GM19035 (cell line): ENCODE data around the gene HOXA9.

ENCODE experiments used
- ATAC-seq: cut with Tn5 transposase; IDR thresholded peaks from one replicate; pipeline ENCODE4 v1.9.1; 2021; ENCODE audit not compliant: unreplicated experiment

The HOXA9 gene

DNA sequence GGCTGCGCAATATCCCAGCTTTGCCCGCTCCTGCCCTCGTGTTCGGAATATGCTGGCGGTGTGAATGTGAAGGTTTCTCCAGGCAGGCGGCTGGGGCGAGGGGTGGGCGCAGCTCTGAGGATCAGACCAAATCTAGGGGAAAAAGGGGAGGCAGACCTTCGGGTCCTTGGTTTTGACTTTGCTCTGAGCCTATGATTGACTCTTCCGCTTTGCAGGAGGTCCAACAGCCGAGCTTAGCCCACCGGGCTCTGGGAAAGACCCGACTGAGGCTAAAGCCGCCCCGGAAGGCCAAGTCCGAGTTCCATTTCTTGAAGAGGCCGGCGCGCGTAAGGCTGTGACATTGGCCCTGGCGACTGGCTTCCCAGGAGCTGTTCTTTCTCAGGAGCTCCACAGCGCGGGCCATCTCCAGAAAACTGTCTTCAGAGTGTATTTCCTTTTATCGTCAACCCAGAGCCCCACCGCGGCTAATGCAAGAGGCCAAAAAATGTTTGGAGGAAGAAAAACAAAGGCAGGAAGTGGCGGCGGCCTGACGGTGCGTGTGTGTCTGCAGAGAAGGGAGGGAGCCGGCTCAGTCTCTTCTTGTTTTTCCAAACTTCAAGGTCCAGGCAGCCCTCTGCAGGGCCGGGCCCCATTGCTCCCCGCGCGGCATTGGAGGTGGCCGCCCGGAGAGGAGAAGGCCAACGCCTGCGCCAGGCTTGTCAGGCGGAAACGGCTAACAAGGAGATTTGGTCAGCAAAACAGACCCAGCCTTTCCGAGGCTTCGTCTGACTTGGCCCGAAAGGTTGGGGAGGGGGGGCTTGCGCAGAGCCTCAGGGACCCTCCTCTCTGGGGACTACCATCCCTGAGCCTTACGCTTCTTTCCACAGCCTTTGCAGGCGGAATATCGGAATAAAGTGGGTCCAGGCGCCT is 23.3 kb upstream of the HOXA9 start:
- ATAC-seq, result no peak

DNA sequence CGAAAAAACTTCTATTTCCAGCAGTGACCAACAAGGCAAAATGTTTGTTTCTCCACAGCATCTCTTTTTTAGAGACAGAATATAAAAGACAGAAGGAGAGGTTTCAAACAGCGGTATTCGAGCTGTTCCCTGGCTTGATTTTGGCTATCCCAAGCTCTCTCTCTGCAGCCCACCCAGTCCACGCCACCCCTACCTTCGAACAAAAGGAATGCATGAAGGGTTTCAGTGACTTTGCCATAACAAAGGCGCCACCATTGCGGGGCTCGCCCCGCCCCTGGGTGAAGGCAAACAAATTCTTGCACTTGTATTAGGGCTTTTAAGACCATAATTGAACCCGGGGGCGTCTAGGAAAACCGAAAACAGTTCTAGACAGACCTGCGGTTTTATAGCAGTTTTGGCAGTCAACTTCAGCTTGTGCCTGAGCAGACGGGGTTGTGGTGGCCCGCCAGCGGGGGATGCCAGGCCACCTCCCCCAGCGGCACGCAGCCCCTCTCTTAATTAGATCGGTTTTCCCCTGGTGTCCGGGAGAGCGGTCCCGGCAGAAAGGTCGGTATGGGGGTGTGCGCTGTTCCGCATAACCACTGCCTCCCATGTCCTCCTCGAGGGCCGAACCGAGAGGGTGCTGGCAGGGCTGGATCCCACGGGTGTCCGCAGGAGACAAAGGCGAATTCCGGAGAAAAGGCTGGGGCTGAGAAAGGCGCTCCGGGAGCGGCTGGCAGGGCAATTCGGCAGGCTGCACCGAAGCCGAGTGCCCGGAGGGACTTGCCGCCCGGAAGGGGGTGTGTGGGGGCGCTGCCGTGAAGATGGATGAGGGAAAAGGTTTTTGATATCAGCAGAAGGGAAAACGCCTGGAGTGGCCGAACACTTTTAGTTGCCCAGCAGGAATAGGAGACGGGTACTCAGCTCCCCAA is 22.4 kb upstream of the HOXA9 start:
- no peak for ATAC-seq

- no peak for ATAC-seq
Measured at GRCh38 chr7:27186668-27187474, 21.5 kb upstream of the HOXA9 start.

DNA sequence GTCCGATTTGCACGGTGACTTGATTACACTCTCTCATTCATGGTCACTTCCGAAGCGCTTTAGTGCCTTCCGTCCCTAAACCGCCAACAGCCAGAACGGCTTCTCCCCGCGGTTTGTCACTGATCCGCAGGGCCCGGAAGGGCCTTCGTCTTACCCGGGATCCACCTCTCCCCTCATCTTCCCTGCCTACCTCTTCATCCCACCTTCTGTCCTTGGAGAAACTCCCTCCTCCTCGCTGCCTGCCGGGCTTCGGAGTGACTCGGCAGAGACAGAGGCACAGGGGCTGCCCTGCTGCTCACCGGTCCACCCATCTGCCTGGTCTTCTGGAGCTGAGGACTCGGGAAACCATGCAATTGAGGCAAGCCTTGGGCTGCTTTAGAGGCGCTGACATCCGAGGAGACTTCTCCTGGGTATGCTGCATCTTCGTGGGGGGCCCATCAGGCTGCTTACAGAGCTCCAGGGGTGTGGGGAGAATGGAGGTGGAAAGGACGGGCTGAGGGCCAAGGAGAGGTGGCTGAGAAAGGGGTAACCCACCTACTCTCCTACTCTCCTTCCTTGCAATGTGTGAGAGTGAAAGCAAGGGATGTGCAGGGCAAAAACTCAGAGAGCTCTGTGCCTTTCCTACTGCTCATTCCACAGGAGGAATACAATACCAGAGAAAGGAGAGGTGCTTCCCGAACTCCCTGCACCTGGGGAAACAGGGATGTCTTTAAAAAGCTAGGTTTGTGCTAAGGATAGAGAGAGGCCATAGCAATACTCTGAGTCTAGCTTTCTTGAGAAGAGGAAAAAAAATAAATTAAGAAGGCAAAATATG is 20.7 kb upstream of the HOXA9 start:
- ATAC-seq, result no peak

GRCh38 chr7:27185013-27185853 is 19.9 kb upstream of the HOXA9 start, which contains the start of gene HOXA11:
Gene HOXA11, minus strand, starts transcription at chr7:27185232. Its CDS starts 88 bp downstream, at chr7:27185144.
- ATAC-seq, result no peak

- ATAC-seq, result no peak
Measured at GRCh38 chr7:27184337-27185012, 19.1 kb upstream of the HOXA9 start.

- no peak for ATAC-seq
Measured at GRCh38 chr7:27183682-27184336, 18.5 kb upstream of the HOXA9 start.

DNA sequence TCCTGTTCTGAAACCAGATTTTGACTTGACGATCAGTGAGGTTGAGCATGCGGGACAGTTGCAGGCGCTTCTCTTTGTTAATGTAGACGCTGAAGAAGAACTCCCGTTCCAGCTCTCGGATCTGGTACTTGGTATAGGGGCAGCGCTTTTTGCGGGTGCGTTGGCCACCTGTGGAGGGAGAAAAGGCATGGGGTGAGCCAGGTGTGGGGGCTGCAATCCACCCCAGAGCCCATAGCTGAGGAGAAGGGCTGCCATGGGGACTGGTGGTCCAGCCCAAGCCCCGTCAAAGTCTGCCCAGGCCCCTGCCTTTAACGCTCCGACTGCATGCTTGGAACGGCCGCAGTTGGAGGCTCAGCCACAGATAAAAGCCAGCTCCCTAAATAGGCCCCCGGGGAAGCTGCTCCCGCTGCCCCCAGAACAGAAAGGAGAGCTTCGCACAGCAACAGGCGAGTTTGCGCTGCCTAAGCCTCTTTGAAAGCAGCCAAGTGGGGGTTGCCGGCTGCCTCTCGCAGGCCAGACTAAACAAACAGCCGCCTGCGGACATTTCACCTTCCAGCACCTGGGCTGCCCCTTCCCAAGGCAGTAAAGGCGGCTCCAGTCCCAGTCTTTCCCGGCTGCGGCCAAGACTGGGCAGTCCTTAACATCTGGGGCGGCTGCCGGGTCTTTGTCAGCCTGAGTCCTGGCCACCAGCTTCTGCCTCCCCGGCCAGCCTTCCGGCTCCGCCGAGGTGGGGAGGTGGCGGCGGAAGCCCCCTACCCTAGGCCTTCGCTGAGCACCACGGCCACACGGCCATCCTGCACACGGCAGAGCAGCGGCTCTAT is 17.7 kb upstream of the HOXA9 start:
- ATAC-seq, result no peak

GRCh38 chr7:27182285-27182841 is 17.0 kb upstream of the HOXA9 start:
- ATAC-seq, result no peak

- ATAC-seq, result no peak
Measured at GRCh38 chr7:27181795-27182275, 16.5 kb upstream of the HOXA9 start.

DNA sequence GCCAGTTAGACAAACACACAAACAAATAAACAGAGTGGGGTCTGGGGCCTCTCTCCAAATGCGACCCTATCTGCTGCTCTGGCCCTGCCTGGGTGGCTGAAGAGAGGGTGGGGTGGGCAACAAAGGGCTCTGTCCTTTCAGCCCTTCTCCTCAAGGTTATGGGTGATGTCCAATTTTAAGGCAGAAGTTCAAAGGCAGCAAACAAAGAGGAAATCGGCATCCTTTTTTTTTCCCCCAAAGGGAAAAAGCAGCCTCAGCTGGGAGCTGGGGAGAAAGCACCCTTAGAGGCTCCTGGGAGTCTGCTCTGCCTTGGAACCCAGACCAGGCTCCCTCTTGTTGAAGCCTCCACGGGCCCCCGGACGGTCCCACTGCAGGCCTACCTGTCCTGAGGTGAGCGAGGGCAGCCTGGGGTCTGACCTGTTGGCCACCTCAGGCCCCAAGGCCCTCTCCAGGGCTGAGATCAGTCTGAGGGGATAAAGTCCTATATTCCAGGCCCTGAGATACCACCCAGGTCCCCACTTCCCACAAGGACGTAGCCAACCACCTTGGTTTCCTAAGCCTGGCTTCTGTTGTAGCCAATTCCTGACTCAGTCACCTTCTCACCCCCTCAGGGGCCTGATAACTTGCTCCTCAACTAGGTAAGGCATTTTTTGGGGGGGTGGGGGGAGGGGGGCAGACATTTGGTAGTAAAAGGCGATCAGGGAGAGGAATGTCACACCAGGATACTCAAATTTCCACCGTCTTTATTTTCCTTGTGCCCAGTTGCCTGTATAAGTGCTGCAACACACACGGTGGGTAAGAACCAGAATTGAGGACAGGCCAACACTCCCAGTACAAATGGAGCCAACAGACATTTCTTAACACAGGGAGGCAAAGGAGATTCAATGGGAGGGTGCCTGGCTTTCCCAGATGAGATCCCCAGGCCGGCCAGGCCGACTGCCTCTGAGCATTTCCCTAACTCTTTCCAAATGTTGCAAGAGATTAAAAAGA is 15.4 kb upstream of the HOXA9 start:
- no peak for ATAC-seq

- no peak for ATAC-seq
Measured at GRCh38 chr7:27179503-27180430, 14.4 kb upstream of the HOXA9 start.

DNA sequence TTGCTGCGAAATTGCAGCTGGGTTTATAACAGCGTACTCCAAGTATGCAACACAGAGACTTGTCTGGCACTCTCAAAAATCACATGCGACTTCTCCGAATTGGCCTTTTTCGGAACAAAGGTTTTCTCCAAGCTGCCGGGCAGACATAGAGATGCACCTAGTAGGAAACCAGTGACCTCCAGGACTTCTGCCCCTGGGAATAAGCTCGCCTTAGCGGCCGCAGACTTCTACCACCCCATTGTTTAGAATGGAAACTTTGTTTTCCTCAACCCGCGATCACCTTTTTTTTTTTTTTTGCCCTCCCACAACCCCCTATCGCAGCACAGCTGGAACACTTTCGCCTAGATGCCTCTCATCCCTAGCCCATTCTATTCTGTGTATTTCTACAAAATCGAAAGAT is 13.7 kb upstream of the HOXA9 start:
- no peak for ATAC-seq

DNA sequence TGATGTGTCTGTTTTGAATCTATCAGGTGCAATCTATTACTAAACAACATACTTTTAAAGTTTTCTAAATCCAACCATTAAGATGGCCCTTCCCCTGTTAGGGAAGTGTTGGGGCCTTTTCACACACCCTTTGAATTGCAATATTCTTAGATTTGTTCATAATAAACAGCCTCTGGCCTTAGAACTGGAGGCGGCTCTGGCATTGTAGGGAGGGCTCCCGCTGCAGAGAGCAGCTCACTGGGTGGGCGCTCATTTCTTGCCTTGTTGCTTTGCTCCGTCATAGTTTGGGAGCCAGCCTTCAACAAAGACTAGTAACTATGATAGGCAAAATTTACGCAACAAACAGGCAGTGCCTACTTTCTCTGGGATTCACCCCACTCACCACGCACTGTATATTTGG is 13.0 kb upstream of the HOXA9 start:
- no peak for ATAC-seq
